BJ (cell line): ENCODE results near the gene CTDSP2. TPM values are rescaled to one million over a fixed set of nuclear protein-coding genes. Genes with fewer than 3 reads are reported as not detected.

Experiments
- CTCF ChIA-PET: fragments of 350-600 bp; formaldehyde crosslinking; extraction: SDS; loops from one replicate; lab custom pipeline; 2021; ENCODE audit warnings: antibody characterized with exemption, inconsistent platforms; lab: Yijun Ruan, JAX
- POLR2A ChIA-PET: fragments of 300-600 bp; sonication (Branson Sonifier 250); formaldehyde crosslinking; extraction: SDS; loops from one replicate; lab custom pipeline; 2021; ENCODE audit warnings: antibody characterized with exemption; lab: Charles Lee
- DNase-seq: peaks from one replicate; pipeline ENCODE4 v3.0.0-alpha.2; 2011; ENCODE audit warnings: low read depth
- H3K27me3 ChIP-seq: 2 replicates; pipeline ENCODE4 v1.6.0; 2011; ENCODE audit warnings: low read length; ENCODE audit not compliant: control insufficient read depth, insufficient read depth
- H3K36me3 ChIP-seq: 2 replicates; pipeline ENCODE4 v1.5.1; 2011; ENCODE audit warnings: low read length; ENCODE audit not compliant: control insufficient read depth, insufficient read depth
- H3K4me3 ChIP-seq: 2 replicates; pipeline ENCODE4 v1.5.1; 2011; ENCODE audit warnings: low read depth, mild to moderate bottlenecking, control low read depth, low read length
- CTCF ChIP-seq: IDR thresholded peaks from 2 replicates; pipeline ENCODE4 v1.5.1; 2011; ENCODE audit warnings: low read depth, mild to moderate bottlenecking, control low read depth, inconsistent platforms, low read length, moderate library complexity; ENCODE audit not compliant: insufficient read depth
- polyA plus RNA-seq: library from polyadenylated mRNA; depleted of rRNA; stranded (reverse); fragments of >200 nt; gene quantifications from 2 replicates; pipeline ENCODE4 v1.2.3, GENCODE V29; 2011

CTDSP2 gene
- polyA plus RNA-seq, 1 experiment: 284 TPM

DNA sequence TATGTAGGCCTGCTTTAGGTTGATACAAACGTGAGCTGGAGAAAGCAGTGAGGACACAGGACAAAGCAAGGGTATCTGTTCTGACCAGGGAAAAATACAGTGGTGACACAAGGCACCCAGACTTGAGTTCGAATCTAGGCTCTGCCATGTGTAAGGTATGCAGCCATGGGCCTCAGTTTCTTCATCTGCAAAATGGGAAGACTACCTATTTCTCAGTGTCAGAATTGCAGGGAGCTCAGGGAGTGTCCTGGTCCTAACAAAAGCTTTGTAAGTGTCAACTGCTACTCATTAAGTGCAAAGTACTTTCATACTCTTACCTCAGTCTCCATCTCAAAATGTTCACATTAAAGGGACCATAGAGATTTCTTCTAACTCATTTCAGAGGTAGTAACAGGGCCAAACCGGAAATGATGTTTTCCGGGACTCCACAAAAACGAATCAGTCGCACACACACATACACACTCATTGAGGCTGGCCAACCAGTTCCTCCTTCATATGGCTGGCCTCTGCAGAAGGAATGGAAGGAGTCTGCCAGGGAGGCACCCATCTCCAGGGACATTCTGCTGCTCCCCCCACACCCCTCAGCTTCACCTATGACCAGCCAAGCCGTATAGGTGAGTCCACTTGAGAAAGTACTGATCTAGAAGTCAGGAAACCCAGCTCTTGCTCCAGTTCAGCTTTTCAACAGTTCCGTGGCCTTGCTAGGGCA, 7.8 kb downstream of the CTDSP2 start:
- H3K4me3 ChIP-seq: no peak overlapping the region

DNA sequence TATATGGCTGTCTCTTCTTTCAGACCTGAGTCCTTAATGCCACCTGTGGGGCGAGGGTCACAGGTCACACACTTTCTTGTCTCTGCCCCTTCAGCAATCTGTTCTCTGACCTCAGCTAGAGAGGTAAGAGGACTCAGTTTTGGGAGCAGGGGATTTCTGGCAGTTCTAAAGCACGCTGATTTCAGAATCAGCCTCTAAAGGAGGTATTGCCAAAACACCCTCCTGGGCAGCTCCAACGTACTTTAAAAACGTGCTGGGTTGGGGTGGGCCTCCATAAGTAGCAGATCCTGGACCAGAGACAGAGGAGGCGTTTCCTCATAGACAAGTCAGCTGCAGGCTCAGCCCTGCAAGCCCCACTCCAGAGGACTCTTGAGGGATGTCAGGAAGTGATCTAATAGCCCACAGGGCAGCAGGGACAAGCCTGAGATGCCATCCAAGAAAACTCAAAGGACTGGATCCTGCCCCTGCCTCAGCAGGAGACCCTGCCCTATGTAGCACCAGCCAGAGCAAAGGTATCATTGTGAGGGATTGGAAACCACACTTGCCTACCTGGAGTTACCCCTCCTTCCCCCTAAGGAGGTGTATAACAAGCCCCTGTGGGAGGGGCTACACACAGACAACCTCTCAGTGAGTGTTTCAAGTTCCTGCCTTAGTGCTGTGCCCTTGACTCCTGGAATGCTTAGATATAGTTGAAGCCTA, 8.5 kb downstream of the CTDSP2 start:
- no peak for DNase-seq
- CTCF ChIA-PET: interaction anchor here (1.3 to 10.2 kb wide), 5 partner anchors 11 to 66 kb away, joined by 3 to 92 read pairs (median 4); no protein-coding TSS in a partner anchor
- no peak for TF ChIP-seq CTCF
- H3K4me3 ChIP-seq: no peak overlapping the region
- POLR2A ChIA-PET: no interaction called here
- H3K36me3 ChIP-seq: peaks cover 2% of the 10 kb centered on the region; the same call in 1 of the 2 replicates
- H3K27me3 ChIP-seq: no peaks in the 10 kb centered on the region

More for the DNA sequence above, 7.8 kb downstream of the CTDSP2 start:
- ChIA-PET POLR2A (no interaction called here), CTCF (interaction anchor here (1.3 to 10.2 kb wide), 4 partner anchors 36 to 66 kb away, joined by 3 to 92 read pairs (median 14); no protein-coding TSS in a partner anchor)
- Histone ChIP-seq H3K27me3 (no peaks in the 10 kb centered on the region), H3K36me3 (peaks cover 2% of the 10 kb centered on the region; the same call in 1 of the 2 replicates)
- no peak for TF ChIP-seq CTCF
- DNase-seq: no peak

- POLR2A ChIA-PET: interaction anchor here (0.7 kb wide), 1 partner anchor 60 kb away, joined by 3 read pairs; no protein-coding TSS in a partner anchor
- Histone ChIP-seq H3K36me3 (peaks cover 6% of the 10 kb centered on the region), H3K4me3 (peak overlapping the region; percentile 12), H3K27me3 (no peaks in the 10 kb centered on the region)
- DNase-seq: no peak
- no peak for TF ChIP-seq CTCF
- CTCF ChIA-PET: interaction anchor here (0.8 to 10.2 kb wide), 12 partner anchors 9 to 70 kb away, joined by 3 to 92 read pairs (median 3); partner anchors contain the start of genes CYP27B1 and TSFM
Observed at GRCh38 chr12:57836442-57837375, 9.8 kb downstream of the CTDSP2 start.

GRCh38 chr12:57835366-57836288, 10.9 kb downstream of the CTDSP2 start:
- no peak for TF ChIP-seq CTCF
- H3K36me3 ChIP-seq: peaks cover 6% of the 10 kb centered on the region
- H3K4me3 ChIP-seq: peak overlapping the region; percentile 12; the same call in 1 of the 2 replicates
- ChIA-PET CTCF (interaction anchor here (1.0 to 10.2 kb wide), 10 partner anchors 9 to 69 kb away, joined by 3 to 92 read pairs (median 5); partner anchors contain the start of gene TSFM), POLR2A (interaction anchor here (0.7 kb wide), 1 partner anchor 60 kb away, joined by 3 read pairs; no protein-coding TSS in a partner anchor)
- H3K27me3 ChIP-seq: no peaks in the 10 kb centered on the region
- DNase-seq: no peak
